ENCODE measurements around the gene C16orf78. TPM values are rescaled to one million over a fixed set of nuclear protein-coding genes. Genes with fewer than 3 reads are reported as not detected.

C16orf78 gene
- total and polyA plus RNA-seq, 2 of the 8 experiments (the other 6 are each of a cell fraction or from before 2014, with no cell fraction given) = not detected

DNA sequence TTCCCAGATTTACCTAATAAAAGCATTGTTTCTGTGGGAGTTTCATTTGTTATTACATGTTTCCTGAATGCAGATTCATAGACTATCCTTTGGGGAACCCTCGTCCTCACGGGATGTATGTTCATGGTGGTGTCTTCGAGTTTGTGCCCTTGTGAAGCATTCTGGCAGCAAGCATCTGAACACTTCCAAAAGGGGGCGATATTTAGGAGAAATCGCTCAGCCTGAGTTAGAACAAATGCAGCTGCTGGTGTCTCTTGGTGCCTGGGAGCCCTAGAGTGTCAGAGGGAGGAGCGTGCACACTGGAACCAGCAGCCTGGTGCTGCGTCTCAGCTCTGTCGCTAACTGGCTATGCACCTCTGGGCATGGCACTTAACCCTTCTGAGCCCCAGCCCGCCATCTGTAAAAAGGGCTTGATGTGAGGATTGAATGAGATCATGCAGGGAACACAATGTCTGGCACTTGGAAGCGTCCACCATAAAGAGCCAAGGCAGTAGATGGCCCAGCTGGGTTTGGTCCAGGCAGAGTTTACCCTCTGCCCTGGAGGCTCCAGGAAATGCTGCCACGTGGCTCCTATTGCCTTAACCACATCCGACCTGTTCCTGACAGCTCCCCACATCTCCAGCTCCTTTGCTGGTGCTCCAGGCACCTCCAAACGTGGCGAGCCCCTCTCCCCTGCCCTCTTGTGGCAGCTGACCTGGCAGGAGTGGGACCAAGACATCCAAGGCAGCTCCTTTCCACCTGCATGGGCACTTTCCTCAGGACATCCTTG lies 25.0 kb upstream of the C16orf78 start (continued):
- TF ChIP-seq BCL11A (IDR thresholded peaks at IDR 0.05; ENCODE audit: low read depth in 2 of 2, low read length in 2 of 2) (no peak), CBX8 (IDR thresholded peaks at IDR 0.05; ENCODE audit: borderline replicate concordance, low read depth, low read length) (no peak), NANOG (IDR thresholded peaks at IDR 0.05; ENCODE audit: insufficient read depth, low read depth, low read length, poor library complexity, severe bottlenecking) (no peak), SP4 (IDR thresholded peaks at IDR 0.05; ENCODE audit: low read length) (no peak), ASH2L (IDR thresholded peaks at IDR 0.05; ENCODE audit: low read length) (no peak), SUZ12 (IDR thresholded peaks at IDR 0.05; ENCODE audit: low read length) (no peak)
